SIG-M5 (cell line): ENCODE data around the gene ZNF439.
"Not testable (repeated sequence)": the region's sequence is repeated elsewhere in the genome, so short reads cannot be mapped to it uniquely, and the experiment has no call there.

Experiments used
- DNase-seq: peaks from one replicate; lab custom pipeline; 2025; lab: John Stamatoyannopoulos, UW

Gene ZNF439

DNA sequence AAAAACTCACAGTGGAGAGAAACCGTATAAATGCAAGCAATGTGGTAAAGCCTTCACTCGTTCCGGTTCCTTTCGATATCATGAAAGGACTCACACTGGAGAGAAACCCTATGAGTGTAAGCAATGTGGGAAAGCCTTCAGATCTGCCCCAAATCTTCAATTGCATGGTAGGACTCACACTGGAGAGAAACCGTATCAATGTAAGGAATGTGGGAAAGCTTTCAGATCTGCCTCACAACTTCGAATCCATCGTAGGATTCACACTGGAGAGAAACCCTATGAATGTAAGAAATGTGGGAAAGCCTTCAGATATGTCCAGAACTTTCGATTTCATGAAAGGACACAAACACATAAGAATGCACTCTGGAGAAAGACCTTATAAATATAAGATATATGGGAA is 19.7 kb downstream of the ZNF439 start:
- no peak for DNase-seq

DNA sequence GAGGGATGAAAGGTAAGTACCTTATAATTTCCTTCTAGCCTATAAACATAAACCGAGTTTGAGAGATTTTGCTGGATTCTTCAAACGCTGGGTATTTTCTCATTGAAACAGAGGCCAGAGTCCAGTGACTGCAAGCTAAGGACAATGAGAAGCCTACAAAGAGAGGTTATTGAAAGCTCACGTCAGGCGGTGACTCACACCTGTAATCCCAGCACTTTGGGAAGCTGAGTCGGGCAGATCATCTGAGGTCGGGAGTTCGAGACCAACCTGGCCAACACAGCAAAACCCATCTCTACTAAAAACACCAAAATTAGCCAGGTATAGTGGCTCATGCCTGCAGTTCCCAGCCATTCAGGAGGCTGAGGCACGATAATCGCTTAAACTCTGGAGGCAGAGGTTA is 24.1 kb downstream of the ZNF439 start:
- no peak for DNase-seq

DNA sequence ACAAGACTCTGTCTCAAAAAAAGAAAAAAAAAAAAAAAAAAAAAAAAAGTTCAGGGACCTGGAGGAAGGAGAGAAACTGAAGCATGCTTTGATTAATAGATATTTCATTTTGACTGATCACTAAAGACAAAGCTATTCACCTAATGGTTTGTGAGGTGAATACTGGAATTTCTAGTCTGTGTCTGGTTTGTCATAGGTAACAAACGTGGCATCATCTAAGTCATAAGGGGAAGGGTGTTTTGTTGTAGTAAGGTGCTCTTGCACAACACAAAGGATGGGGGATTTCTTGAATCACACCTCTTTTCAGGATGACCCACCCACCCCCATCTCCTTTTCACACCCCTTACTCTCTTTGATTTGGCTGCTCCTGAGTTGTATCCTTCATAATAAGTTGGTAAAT is 25.2 kb downstream of the ZNF439 start:
- DNase-seq: no peak

DNA sequence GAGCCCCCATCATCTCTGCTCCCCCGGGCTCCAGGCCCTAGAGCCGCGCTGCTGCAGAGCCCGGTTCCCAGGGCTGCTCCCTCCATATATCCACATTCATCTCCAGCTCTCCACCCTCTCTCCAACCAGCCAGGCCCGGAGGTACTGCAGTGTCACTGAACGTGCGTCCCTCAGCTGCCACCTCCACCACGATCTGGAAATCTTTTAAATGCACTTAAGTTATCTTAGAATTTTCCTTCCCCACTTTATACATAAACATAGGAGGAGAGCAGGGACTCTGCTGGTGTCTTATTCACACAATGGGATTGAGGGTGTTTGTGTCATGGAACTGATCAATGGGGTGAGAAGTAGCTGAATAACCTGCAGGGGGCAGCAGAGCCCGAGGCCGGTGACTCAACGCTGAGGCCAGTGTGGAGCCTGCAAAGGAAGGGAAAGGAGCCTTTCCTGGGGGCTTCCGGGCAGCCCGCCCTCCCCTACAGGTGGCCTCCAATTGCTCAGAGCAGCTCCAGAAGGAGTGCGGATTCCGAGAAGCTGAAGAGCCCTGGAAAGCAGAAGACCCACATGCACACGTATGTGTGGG is 31.3 kb downstream of the ZNF439 start:
- not testable (repeated sequence) for DNase-seq

DNA sequence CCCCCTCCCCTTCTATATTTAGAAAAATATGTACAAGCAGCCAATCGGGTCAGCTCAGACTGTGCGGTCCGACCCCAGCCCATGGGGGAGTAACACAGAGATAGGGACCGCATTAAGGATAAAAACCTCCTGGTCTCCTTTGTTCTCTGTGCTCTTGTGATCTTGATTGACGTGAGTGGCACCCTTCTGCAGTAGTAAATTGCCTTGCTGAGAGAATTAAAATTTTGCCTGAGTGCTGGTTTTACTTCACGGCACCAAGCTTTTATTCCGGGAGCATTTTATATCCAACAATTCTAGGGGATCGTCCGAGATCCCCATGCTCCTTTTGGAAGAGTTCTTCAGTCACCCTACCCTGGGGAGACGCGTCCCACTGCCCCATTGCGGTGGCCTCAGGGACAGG is 32.1 kb downstream of the ZNF439 start:
- no peak for DNase-seq

DNA sequence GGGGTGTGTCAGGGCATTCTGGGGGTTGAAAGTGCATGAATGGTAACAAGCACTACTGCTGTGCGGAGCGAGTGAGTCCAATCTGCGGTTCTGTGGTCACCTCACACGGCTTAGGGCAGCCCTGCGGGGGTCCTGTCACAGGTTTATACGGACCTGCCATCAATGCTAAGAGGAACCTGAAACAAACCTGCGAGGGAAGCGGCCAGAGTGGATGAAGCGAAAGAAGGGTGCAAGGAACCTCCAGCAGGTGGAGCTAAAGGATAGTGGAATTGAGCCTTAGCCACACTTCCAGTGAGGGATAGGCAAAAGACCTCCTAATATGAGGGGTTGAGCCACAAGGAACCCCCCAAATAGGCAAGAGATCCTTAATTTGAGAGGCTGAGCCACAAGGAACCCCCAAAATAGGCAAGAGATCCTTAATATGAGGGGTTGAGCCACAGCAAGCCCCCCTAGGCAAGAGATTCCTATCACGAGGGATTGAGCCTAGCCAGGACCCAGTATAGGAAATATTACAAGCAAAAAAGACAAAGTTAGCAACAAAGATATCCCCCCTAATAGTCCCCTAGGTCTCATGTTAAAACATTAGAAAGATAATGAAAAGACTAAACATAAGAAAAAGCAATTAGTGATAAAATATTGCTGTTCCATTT is 32.8 kb downstream of the ZNF439 start:
- no peak for DNase-seq

DNA sequence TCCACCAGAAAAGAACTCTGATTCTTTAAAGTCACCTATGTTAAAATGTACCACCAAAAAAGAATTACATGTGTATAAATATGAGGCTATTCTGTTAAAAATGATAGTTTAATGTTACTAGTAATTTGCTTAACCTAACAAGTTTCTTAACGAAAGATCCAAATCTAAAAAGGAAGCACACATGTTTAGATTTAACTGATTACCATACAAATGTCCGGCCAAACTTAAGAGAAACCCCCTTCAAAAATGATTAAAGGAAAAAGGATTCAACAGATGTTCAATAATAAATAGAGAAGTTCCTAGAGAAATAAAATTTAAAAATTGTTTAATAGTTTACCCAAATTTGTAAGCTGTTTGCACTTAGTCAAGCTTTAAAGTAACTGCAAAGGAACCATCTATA is 34.1 kb downstream of the ZNF439 start:
- DNase-seq: no peak

DNA sequence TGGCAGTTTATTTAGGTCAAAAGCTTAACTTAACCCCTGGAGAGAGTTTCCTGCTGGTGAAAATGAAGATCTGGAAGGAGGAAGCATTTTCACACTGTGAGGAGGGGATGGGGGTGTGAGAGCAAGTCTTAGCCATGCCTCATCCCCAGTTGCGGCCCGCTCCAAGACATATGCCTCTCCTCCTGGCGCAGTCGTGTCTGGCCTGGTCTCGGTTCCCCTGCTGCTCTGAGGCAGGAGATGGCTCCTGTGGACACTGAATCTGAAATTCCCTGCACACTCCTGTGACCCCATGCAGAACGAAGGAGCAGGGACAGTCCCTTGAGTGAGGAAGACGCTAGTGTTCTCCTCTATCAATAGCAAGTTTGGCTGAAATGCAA is 38.7 kb downstream of the ZNF439 start:
- DNase-seq: no peak

DNA sequence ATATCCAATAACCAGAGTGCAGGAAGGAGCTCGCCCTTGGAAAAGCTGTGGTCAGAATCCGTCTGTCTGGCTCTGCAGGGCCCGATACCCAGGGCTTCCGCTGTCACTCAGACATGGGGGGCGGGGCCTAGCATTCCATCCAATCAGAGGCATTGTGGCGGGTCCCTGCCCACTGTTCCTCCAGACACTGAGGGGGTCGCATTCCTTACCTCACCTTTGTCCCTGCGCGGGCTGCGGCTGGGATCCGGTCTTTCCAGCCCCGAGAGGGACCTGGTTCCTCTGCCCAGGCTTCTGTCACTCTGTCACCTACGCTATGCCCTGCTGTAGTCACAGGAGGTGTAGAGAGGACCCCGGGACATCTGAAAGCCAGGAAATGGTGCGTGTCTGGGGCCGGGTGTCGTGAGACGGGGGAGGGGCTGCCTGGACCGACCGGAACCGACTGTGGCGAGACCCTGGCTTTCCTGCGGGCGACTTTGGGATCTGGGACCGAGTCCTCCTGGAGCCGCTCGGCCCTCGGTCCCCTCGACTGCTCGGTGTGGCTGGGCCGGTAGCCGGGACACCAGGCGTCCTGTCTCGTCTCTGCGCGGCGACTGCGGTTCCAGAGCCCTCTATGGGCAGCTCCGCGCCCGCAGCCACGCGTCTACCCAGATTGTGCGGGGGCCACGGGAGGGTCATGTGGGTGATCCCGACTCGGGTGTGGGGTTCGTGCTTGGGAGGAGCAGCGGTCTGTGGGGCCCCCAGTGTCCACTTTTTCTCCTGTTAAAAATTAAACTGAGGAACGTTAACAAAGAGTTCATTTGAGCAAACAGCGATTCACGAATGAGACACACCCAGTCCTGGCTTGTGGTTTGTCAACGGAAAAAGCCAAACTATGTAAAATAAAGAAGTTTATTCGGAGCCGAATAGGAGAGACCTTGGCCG is 39.3 kb downstream of the ZNF439 start, which contains the start of gene ZNF69:
TSS of gene ZNF69 (plus strand) at position 172 of the 921 bp plus-strand sequence. CDS start at position 314, 142 bp downstream.
- DNase-seq: no peak

DNA sequence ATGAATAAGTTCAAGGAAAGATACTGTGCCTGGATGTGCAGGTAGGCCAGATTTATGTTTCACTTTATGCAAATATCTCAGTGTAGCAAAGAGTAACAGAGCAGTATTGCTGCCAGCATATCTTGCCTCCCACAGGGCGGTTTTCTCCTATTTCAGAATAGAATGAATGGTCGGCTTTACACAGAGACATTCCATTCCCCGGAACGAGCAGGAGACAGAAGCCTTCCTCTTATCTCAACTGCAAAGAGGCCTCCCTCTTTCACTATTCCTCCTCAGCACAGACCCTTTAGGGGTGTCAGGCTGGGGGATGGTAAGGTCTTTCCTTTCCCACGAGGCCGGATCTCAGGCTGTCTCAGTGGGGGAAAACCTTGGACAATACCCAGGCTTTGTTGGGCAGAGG is 41.4 kb downstream of the ZNF439 start:
- DNase-seq: not testable (repeated sequence)

DNA sequence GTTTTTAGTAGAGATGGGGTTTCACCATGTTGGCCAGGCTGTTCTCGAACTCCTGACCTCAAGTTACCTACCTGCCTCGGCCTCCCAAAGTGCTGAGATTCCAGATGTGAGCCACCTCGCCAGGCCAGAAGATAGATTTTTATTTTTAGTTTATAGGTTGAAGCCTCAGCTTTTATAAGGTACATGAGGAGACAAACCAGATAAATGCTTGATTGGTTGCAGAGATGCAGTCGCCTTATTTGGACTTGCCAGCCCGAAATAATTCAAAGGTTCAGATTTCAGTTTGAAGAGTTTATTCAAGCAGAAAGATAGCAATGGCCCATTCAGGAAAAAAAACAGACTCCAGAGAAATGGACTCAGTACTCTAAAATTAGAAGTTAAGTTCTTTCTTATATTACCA is 42.1 kb downstream of the ZNF439 start:
- DNase-seq: no peak

DNA sequence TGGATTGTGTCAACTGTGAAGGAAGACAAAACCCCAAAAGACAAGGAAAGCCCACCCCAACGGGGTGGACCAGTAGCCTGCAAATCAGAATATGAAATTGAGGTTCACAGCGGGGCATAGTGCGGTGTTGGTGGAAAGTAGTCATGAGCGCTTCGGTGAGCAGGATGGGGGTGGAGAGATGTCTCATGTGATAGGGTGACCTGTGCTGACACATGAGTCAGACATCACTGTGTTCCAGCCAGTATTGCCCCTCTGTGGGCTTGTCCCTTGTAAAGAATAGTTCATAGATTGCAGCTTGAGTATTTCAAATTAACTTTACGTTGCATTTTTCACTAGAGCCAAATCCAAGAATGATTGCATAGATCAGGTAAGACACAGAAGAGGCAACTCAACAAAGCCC is 46.3 kb downstream of the ZNF439 start:
- no peak for DNase-seq

DNA sequence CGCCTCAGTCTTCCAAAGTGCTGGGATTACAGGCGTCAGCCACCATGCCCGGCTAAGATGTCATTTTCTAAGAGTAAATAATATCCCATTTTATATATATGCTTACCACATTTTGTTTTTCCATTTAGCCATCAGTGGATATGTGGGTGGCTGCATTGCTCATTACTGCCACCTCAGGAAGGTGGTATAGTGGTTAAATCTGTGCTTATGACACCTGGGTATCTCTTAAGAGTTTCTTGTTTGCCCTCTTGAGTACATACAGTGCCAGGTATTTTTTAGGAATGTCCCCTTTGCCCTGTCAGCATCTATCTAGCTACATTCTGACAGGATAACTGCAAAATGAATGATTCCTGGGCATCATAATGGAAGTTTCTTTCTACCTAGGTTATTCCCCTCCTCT is 53.7 kb downstream of the ZNF439 start:
- no peak for DNase-seq

DNA sequence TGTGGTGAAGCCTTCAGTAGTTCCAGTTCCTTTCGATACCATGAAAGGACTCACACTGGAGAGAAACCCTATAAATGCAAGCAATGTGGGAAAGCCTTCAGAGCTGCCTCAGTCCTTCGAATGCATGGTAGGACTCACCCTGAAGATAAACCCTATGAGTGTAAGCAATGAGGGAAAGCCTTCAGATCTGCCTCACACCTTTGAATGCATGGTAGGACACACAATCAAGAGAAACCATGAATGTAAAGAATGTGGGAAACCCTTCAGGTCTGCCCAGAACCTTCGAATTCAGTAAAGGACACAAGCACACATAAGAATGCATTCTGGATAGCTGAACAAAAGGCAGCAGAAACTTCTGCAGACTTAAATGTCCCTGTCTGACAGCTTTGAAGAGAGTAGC is 57.4 kb downstream of the ZNF439 start:
- no peak for DNase-seq

DNA sequence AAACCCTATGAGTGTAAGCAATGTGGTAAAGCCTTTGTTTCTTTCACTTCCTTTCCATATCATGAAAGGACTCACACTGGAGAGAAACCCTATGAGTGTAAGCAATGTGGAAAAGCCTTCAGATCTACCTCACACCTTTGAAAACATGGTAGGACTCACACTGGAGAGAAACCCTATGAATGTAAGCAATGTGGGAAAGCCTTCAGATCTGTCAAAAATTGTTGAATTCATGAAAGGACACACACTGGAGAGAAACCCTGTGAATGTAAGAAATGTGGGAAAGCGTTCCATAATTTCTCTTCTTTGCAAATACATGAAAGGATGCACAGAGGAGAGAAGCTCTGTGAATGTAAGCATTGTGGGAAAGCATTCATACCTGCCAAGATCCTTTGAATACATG is 63.4 kb downstream of the ZNF439 start:
- not testable (repeated sequence) for DNase-seq

DNA sequence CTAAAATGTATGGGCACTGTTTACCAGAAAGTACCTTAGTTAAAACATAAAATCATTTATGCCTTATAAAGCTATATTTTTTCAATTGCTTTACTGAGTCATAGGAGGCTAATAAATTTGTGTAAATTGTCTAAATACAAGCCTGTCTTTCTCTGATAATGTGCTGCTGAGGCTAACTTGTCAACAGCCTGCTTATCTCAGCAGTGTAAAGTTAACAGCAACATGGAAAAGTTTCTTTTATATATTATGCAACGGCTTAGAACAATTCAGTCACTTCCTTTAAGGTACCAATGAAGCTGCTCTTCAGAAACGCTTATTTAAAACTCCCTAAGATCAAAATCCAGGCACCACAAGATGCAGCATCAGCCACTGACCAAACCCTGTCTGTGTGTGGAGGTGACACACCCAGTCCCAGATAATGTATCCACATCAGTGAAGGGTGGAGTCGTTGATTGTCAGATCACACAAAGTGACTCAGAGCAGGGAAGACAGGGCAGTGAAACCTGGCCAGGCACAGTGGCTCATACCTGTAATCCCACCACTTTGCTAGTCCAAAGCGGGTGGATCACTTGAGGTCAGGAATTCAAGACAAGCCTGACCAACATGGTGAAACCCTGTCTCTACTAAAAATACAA is 66.0 kb downstream of the ZNF439 start:
- not testable (repeated sequence) for DNase-seq
